Tibial nerve (tissue), 4 donors: ENCODE measurements around the gene KRTAP13-1. TPM values are rescaled to one million over a fixed set of nuclear protein-coding genes. Genes with fewer than 3 reads are reported as not detected.

Experiments used
- DNase-seq, 2 donors: peaks; one replicate each; pipeline ENCODE4 v3.0.0-alpha.2; 2019; ENCODE audit warnings: low spot score in 2 of 2
- H3K27ac ChIP-seq, 4 donors: fragments of 200-600 bp; sonication (generic) in 3 of 4; one replicate each; pipeline ENCODE4 v1.5.1; 2017 to 2019; ENCODE audit warnings: mild to moderate bottlenecking in 1 of 4
- H3K27me3 ChIP-seq, 2 donors: fragments of 200-600 bp; sonication (generic) in 1 of 2; one replicate each; pipeline versions ENCODE4 v1.5.1 to v1.6.0; 2017 to 2019
- H3K36me3 ChIP-seq, 3 donors: fragments of 200-600 bp; sonication (generic); one replicate each; pipeline ENCODE4 v1.5.1; 2018 to 2019
- H3K4me1 ChIP-seq, 4 donors: fragments of 200-600 bp; sonication (generic) in 3 of 4; one replicate each; pipeline ENCODE4 v1.5.1; 2017 to 2019
- H3K4me3 ChIP-seq, 4 donors: fragments of 200-600 bp; sonication (generic) in 3 of 4; one replicate each; pipeline ENCODE4 v1.5.1; 2017 to 2019; ENCODE audit warnings: mild to moderate bottlenecking in 1 of 4, moderate library complexity in 1 of 4
- H3K9me3 ChIP-seq, 4 donors: fragments of 200-600 bp; sonication (generic) in 3 of 4; one replicate each; pipeline ENCODE4 v1.5.1; 2017 to 2019
- CTCF ChIP-seq, 5 experiments: fragments of 200-600 bp in 3 of 5; fragments of 450-650 bp in 2 of 5; sonication (generic) in 3 of 5; IDR thresholded peaks; one replicate each; pipeline ENCODE4 v1.5.1; 2016 to 2019; ENCODE audit warnings: antibody characterized with exemption in 5 of 5, mild to moderate bottlenecking in 3 of 5, moderate library complexity in 2 of 5
- EP300 ChIP-seq, 2 donors: sonication (generic); formaldehyde crosslinking; IDR thresholded peaks; one replicate each; pipeline ENCODE4 v1.6.1; 2017; ENCODE audit warnings: antibody characterized with exemption in 2 of 2, mild to moderate bottlenecking in 1 of 2
- POLR2A ChIP-seq, 2 donors: fragments of 450-650 bp; IDR thresholded peaks; one replicate each; pipeline ENCODE4 v1.6.1; 2017; ENCODE audit warnings: antibody characterized with exemption in 2 of 2, mild to moderate bottlenecking in 2 of 2, moderate library complexity in 2 of 2
- WGBS, 2 donors: methylation state at CpG; one replicate each; pipeline ENCODE4 v1.1.5; 2018; 5-methylcytosine and 5-hydroxymethylcytosine counted together
- total RNA-seq, 4 donors: library from RNA; depleted of rRNA; stranded (reverse); fragments of >200 nt; gene quantifications; one replicate each; pipeline ENCODE4 v1.1.0, GENCODE V29; 2016

The KRTAP13-1 gene
- total RNA-seq, 4 donors from 2014 or later, result not detected

- Histone ChIP-seq H3K27me3 (no peaks in the 10 kb centered on the region), H3K27ac (no peak overlapping the region), H3K9me3 (peaks cover 0 to 14% (median 0%) of the 10 kb centered on the region in 4 donors), H3K4me1 (no peaks in the 10 kb centered on the region), H3K4me3 (no peak overlapping the region), H3K36me3 (no peaks in the 10 kb centered on the region)
- no peak for DNase-seq
- 33 to 44% methylated on average over 13 to 14 of the region's 14 CpGs for WGBS, 2 donors
- no peak for TF ChIP-seq CTCF (IDR thresholded peaks at IDR 0.05)
- no peak for TF ChIP-seq EP300 (IDR thresholded peaks at IDR 0.05)
- TF ChIP-seq POLR2A (IDR thresholded peaks at IDR 0.05), result no peak
Observed at GRCh38 chr21:30408782-30409494, 13.1 kb downstream of the KRTAP13-1 start.

- Histone ChIP-seq H3K4me1 (no peaks in the 10 kb centered on the region), H3K27me3 (no peaks in the 10 kb centered on the region), H3K9me3 (no peaks in the 10 kb centered on the region), H3K4me3 (no peak overlapping the region), H3K36me3 (no peaks in the 10 kb centered on the region), H3K27ac (no peak overlapping the region)
- TF ChIP-seq POLR2A (IDR thresholded peaks at IDR 0.05) (no peak), EP300 (IDR thresholded peaks at IDR 0.05) (no peak), CTCF (IDR thresholded peaks at IDR 0.05) (no peak)
- WGBS, 2 donors, result 80 to 84% methylated on average over 5 of the region's 5 CpGs
- DNase-seq, result no peak
Observed at GRCh38 chr21:30415993-30416392, 20.2 kb downstream of the KRTAP13-1 start.

GRCh38 chr21:30425826-30426225 is 30.0 kb downstream of the KRTAP13-1 start, which contains the start of gene KRTAP13-3:
KRTAP13-3 (minus strand) TSS chr21:30425926; CDS start chr21:30425912, 14 bp downstream.
- no peak for DNase-seq
- WGBS, 2 donors, result 78 to 83% methylated on average over 5 of the region's 5 CpGs
- TF ChIP-seq POLR2A (IDR thresholded peaks at IDR 0.05) (no peak), EP300 (IDR thresholded peaks at IDR 0.05) (no peak), CTCF (IDR thresholded peaks at IDR 0.05) (no peak)
- Histone ChIP-seq H3K4me1 (peaks cover 0 to 4% (median 0%) of the 10 kb centered on the region in 4 donors), H3K27me3 (no peaks in the 10 kb centered on the region), H3K27ac (no peak within 1 kb of the TSS), H3K9me3 (no peaks in the 10 kb centered on the region), H3K36me3 (no peaks in the 10 kb centered on the region), H3K4me3 (no peak within 1 kb of the TSS)

GRCh38 chr21:30426731-30427130 is 30.9 kb downstream of the KRTAP13-1 start:
- TF ChIP-seq CTCF (IDR thresholded peaks at IDR 0.05) (no peak), EP300 (IDR thresholded peaks at IDR 0.05) (no peak), POLR2A (IDR thresholded peaks at IDR 0.05) (no peak)
- Histone ChIP-seq H3K4me1 (peaks cover 0 to 4% (median 0%) of the 10 kb centered on the region in 4 donors), H3K9me3 (no peaks in the 10 kb centered on the region), H3K27ac (no peak overlapping the region), H3K4me3 (no peak overlapping the region), H3K36me3 (no peaks in the 10 kb centered on the region), H3K27me3 (no peaks in the 10 kb centered on the region)
- 42 to 53% methylated on average over 3 of the region's 3 CpGs for WGBS, 2 donors
- DNase-seq, result no peak

- Histone ChIP-seq H3K4me3 (no peak within 1 kb of the TSS), H3K4me1 (peaks cover 0 to 4% (median 0%) of the 10 kb centered on the region in 4 donors), H3K27ac (no peak within 1 kb of the TSS), H3K36me3 (no peaks in the 10 kb centered on the region), H3K27me3 (no peaks in the 10 kb centered on the region), H3K9me3 (no peaks in the 10 kb centered on the region)
- no peak for DNase-seq
- TF ChIP-seq CTCF (IDR thresholded peaks at IDR 0.05) (no peak), EP300 (IDR thresholded peaks at IDR 0.05) (no peak), POLR2A (IDR thresholded peaks at IDR 0.05) (no peak)
- 81% methylated on average over 9 of the region's 9 CpGs for WGBS, 2 donors
Observed at GRCh38 chr21:30430170-30430655, 34.4 kb downstream of the KRTAP13-1 start, which contains the start of gene KRTAP13-4. KRTAP13-4 (plus strand) TSS chr21:30430220; CDS start chr21:30430276, 56 bp downstream.
